ENCODE data around the gene CCDC85C.

The CCDC85C gene

GRCh38 chr14:99630202-99630601 is 26.2 kb upstream of the CCDC85C start:
- DNase-seq (ENCODE audit: low read depth in 2 of 2) = no peak

GRCh38 chr14:99628887-99629618 is 25.0 kb upstream of the CCDC85C start:
- peak in 1 of 2 donors; percentile 27 for DNase-seq (ENCODE audit: low read depth in 2 of 2)

GRCh38 chr14:99627510-99628381 is 23.7 kb upstream of the CCDC85C start:
- no peak for DNase-seq (ENCODE audit: low read depth in 2 of 2)

DNA sequence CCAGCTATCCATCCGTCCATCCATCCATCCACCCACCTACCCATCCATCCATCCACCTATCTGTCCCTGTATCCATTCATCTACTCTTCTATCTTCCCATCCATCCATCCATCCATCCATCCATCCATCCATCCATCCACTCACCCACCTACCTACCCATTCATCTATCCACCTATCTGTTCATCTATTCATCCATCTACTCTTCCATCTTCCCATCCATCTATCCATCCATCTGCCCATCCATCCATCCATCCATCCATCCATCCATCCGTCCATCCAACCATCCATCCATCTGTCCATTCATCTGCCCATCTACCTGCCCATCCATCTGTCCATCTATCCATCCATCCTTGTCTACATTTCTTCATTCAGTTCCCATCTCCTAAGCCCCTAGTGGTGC is 23.1 kb upstream of the CCDC85C start:
- no peak for DNase-seq (ENCODE audit: low read depth in 2 of 2)

DNA sequence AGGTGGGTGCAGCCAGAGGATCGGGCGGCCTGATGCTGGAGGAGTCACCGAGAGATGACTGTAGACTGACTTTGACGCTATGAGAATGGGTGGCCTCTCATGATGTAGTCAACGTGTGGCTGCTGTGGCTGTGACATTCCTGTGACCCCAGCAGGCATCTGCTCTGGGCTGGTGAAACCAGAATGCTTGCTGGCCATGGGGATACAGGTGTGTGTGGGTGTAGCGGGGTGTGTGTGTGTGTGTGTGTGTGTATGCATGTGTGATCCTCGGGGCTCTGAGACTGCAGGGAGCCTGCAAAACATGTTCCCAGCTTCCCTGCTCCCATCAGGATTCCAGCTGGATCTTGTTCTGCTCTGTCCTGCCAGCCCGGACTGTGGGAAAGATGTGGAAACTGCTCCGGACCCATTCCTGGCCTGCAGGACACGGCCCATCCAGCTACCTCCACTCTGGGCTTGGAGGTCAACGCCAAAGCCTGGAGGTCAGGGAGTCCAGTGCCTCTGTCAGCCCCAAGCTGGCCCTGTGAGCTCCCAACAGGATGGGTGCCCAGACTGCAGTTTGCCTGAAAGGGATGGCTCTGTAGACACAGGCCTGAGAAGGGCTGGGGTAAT is 22.1 kb upstream of the CCDC85C start:
- no peak for DNase-seq (ENCODE audit: low read depth in 2 of 2)

DNA sequence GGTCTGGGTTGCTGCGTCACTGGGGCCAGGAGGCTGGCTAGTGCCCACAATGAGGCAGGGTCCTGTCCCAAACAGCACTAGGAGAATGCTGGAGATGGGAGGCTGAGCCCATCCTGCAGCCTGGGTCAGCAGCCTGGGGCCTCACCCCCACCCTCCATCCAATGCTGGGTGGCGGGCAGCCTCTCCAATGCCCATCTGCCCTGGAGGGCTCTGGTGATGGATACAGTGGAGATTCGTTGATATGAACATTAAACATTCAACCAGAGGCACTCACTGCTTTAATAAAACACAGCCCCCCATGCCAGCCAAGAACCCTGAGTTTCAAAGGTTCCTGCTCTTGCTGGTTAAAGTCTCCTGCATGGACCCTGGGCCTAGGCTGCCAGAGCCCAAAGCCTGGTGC is 21.5 kb upstream of the CCDC85C start:
- DNase-seq (ENCODE audit: low read depth in 2 of 2) = no peak

DNA sequence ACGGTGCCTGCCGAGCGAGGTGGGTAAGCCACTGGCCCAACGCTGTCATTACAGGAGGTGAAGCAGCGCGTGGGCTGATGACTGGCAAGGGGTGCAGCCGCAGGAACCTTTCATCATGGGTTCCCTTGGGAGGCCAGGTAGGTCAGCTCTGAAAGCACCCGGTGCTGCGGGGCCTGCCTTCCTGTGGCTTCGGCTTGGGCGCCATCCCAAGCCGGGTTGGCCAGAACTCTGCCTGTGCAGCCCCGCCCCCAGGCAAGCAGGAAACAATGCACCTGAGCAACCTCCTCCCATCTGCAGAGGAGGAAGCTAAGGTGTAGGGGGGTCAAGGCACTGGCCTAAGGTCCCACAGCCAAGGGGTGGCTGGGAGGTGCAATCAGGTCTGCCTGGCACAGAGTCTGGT is 21.0 kb upstream of the CCDC85C start:
- DNase-seq (ENCODE audit: low read depth in 2 of 2) = no peak

DNA sequence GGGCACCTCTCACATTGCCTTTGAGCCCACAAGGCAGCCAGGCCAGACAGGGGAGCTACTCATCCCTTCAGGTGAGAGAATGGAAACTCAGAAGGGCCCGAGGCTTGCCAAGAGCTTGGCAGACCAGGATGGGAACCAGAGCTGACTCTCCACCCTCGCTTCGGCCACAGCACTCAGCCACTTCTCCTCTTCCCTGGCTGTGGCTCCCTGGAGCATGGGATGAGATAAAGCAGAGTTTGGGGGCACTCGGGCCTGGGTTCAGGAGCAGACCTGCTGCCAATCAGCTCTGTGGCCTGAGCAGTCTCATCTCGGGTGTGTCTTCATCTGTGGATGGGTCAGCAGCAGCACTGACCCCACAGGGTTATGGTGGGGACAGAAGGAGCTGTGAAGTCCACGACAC is 20.0 kb upstream of the CCDC85C start:
- no peak for DNase-seq (ENCODE audit: low read depth in 2 of 2)

- DNase-seq (ENCODE audit: low read depth in 2 of 2) = no peak
These were observed 17.9 kb upstream of the CCDC85C start for GRCh38 chr14:99621948-99622347.

DNA sequence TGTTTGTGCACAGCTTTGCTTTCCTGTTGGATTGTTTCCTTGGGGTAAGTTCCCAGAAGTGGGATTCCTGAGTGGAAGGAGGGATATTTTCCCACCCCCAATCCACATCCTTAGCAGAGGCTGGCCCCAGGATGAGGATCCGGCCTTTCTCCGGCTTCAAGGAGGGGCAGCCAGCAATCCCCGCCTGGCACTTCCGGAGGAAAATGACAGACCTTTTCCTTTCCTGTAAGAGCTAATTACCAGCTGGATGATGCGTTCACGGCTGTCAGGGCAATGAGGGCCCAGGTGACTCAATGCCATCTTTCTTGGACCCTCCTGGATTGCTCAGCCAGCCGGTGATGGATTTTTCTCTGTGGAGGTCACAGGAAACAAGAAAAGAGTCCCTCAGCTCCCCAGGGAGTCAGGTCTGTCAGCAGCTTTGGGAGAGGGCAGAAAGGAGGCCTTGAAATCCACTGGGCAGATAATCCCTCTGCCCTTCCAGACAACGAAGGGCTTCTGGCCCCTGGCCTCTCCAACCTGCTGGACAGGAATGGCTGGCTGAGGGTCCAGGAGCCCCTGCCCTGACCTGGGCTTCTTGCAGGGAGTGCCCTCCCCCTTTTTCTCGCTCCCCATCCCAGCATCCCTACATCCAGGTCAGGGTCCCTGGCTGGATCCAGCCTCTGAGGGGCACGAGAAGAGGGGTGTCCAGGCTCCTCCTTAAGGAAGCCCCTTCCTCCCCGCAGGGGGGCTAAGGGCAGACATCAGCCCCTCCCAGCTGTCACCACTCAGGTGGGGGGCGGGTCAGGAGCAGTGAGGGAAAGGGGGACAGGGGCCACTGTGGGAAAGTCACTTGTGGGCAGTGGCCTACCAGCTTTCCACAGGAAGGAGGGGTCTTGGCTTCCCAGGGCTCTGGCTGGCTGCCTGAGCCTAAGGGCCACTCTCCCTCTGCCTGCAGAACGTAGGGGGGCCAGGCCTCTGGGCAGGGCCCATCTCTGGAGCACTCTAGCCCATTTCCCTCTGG is 16.1 kb upstream of the CCDC85C start:
- DNase-seq (ENCODE audit: low read depth in 2 of 2) = no peak

GRCh38 chr14:99616832-99617800 is 13.1 kb upstream of the CCDC85C start:
- no peak for DNase-seq (ENCODE audit: low read depth in 2 of 2)

DNA sequence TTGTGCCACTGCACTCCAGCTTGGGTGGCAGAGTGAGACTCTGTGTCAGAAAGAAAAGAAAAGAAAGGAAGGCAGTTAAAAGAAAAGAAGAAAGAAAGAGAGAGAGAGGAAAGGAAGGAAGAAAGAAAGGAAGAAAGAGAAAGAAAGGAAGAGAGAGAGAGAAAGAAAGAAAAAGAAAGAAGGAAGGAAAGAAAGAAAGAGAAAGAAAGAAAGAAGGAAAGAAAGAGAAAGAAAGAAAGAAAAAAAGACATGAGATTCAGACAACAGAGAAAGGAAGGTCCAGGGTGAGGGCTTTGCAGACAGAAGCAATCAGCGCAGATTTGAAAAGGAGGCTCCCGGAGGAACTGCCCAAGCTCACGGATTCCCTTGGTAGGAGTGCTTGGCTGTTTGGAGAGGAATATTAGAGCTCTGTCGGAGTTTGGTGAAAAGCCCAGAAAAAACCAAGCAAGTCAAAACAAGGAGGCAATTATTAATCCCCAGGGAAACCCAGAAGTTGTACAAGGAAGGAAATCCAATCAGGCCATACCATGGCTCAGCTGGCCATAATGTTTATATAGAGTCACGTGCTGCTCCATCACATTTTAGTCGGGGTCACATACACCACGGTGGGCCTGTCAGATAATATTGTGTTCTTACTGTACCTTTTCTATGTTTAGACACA is 11.6 kb upstream of the CCDC85C start:
- no peak for DNase-seq (ENCODE audit: low read depth in 2 of 2)

- DNase-seq (ENCODE audit: low read depth in 2 of 2) = no peak
These were observed 8.8 kb upstream of the CCDC85C start for GRCh38 chr14:99612738-99613330.

DNA sequence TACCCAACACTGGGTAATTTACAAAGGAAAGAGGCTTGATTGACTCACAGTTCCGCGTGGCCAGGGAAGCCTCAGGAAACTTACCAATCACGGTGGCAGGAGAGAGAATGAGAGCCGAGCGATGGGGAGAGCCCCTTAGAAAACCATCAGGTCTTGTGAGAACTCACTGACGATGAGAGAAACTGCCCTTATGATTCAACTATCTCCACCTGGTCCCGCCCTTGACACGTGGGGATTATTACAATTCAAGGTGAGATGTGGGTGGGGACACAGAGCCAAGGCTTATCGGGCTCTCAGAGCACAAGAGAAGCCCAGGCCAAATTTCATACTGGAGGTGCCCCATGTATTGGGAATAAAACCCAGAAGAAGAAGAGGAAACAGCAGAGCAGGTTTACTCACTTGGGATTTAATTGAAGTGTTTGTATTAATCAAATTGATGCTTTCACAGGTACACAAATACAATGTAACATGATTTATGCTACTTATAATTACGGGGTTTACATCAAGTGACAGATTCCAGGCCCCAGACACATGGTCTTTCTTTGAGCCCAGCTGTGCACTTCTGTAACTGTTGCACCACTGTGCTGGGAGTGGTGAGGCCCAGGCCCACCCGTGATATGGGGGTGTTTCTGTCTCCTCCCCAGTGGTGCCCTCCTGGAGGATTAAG is 8.2 kb upstream of the CCDC85C start:
- no peak for DNase-seq (ENCODE audit: low read depth in 2 of 2)

DNA sequence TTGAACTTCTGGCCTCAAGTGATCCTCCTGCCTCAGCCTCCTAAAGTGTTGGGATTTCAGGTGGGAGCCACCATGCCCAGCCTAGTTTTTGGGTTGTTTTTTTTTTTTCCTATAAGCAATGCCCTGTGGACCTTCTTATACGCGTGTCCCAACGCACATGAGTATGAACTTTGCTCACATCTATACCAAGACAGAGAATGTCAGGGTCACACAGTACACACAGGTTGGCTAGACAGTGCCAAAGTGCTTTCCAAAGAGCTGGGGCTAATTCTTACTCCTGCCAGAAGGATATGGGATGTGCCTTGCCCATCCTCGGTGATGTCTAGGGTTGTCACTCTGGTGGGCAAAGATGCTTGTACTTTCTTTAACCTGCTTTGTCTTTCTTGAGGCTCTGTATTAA is 7.6 kb upstream of the CCDC85C start:
- DNase-seq (ENCODE audit: low read depth in 2 of 2) = no peak

DNA sequence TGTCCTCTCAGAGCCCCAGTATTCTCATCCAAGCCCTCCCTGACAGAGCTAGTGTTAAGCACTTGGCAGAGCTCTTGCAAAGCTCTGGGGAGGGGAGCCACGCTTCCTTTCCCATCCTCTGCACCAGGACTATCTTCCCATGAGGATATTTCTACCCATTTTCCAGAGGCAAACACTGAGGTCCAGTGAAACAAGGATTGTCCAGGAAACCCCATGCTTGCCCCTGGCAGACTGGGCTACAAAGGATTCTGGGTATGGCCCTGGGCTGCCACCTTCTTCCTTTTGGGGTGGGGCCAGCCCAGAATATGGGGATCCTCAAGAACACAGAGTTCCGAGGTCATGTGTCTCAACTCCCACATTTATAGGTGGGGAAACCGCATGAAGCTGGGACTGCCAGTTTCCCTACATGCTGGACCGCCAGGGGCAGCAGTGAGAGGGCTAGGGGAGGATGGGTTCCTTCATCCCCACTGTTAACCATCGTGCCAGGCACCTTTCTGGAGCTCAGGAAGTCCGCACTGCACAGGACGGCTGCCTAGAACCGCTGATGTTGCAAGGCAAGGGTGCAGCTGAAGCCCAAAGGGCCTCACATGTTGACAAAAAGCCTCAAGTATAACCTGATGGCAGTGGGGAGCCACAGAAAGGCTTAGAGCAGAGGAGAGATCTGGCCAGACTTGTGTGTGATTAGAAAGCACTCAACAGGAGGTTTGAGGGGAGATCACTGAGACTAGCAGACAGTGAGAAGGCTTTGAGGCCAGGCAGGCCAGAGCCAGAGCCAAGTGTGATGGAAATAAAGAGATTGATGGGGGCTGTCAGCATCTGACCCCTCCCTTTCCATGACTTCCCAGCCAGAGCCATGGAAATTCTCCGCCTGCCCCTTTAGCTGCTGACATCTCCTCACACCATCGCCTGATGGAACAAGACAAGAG is 5.5 kb upstream of the CCDC85C start:
- no peak for DNase-seq (ENCODE audit: low read depth in 2 of 2)

DNA sequence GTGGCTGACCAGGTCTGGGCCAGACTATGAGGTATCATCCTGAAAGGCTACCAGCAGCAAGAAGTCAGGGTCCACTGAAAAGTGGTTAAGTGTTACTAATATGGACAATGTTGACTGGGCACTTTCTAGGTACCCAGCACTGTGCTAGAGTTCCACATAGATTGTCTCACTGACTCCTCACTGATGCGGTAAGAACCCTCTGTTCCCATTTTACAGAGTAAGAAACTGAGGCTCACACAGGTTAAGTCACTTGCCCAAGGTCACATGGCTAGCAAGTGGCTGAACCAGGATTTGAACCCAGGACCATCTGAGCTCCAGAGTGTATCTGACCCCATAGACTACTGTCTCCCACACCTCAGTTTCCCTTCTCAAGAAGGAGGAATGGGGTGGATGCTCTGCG is 4.6 kb upstream of the CCDC85C start:
- DNase-seq (ENCODE audit: low read depth in 2 of 2) = no peak

DNA sequence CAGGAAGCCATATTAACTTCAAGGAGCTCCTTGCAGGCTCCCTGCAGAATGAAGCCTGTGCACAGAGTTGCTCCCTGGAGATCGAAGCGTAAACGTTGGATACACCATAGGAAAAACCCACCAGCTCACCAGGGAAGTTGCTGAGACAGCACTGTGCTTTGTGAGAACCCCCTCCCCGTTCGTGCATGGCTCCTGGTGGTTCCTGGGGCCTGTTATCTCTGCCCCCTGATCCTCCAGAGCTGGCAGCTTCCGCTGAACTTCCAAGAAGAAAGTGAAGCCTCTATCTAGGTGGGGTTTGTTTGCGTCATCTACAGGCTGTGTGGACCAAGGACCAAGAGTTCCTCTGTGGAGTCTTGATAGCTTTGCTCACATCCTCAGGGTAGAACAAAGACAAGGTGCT is 2.4 kb upstream of the CCDC85C start:
- no peak for DNase-seq (ENCODE audit: low read depth in 2 of 2)
